Right ventricle myocardium inferior (tissue), 1 donor: ENCODE data around the gene CCSER2. TPM values are rescaled to one million over a fixed set of nuclear protein-coding genes. Genes with fewer than 3 reads are reported as not detected.
"Not testable (repeated sequence)": the region's sequence is repeated elsewhere in the genome, so short reads cannot be mapped to it uniquely, and the experiment has no call there.

Experiments used
- ATAC-seq: fragments of 200-7000 bp; cut with Tn5 transposase; one replicate; pipeline ENCODE4 v1.9.1; 2020; ENCODE audit warnings: mild to moderate bottlenecking, moderate library complexity
- DNase-seq: peaks from one replicate; pipeline ENCODE4 v3.0.0; 2021; ENCODE audit errors: missing footprints
- intact Hi-C: fragments of 100-400 bp; cut with DNase I; formaldehyde crosslinking; loops from one replicate; pipeline ENCODE4 v1.11.0; 2022
- total RNA-seq: library from RNA; stranded (reverse); fragmentation: NEBNext Ultra II Directional; extraction: Animal tissue kit (Norgen Biotek cat#: 25700); gene quantifications from one replicate; pipeline ENCODE4 v1.2.1, GENCODE V29; 2021
- donor health status: DM: no; HTN: yes; CAD: no; lungs with severe emphysema.

The CCSER2 gene
- total RNA-seq, 1 donor from 2014 or later, result 163 TPM

- intact Hi-C loops, result no loop called here
- DNase-seq (no peak), ATAC-seq (no peak)
Measured at GRCh38 chr10:84340632-84341537, 12.5 kb downstream of the CCSER2 start.

DNA sequence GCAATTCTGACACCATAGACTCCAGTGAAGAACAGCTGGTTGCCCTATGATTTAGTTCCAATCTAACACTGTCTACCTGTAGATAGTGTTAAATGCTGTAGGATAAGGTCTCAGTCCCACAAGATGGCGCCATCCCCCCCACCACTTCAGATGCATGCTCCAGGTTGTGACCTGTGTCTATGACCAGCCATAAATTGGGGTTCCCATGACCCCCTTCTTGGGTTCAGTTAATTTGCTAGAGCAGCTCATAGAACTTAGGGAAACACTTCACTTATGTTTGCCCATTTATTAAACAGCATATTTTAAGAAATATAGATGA is 13.1 kb downstream of the CCSER2 start:
- no peak for DNase-seq
- ATAC-seq, result no peak
- intact Hi-C loops, result no loop called here

DNA sequence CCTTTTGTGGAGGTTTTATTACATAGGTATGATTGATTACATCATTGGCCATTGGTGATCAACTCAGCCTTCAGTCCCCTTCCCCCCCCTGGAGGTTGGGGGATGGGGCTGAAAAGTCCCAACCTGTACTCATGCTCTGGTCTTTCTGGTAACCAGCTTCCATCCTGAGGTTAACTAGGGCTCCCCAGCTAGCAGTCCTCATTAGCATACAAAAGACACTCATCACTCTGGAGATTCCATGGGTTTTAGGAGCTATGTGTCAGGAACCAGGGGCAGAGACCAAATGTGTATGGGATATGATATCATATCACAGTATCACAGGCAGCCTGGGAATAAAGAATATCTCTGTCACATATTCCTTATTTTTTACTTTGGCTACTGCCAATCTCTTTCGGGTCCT is 13.6 kb downstream of the CCSER2 start:
- DNase-seq, result no peak
- intact Hi-C loops, result no loop called here
- ATAC-seq, result no peak

GRCh38 chr10:84342584-84342983 is 14.2 kb downstream of the CCSER2 start:
- ATAC-seq (no peak), DNase-seq (no peak)
- intact Hi-C loops, result no loop called here

DNA sequence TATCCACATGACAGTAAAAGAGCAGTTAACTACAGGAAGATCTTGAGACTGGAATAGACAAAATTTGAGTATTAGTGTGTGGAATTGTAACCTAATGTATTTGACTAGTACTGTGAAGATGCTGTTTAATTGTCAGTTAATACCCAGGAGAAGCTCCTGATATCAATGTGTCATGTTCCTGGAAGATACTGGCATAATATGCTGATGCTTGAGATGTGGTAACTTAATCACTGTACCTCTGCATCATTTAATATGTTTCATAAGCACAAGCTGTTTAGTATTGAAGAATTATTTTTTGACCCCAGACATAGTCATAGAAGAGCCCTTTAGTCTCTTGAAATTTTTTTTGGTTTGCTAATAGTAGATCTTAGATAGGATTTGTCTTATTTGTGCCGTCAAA is 15.4 kb downstream of the CCSER2 start:
- no peak for ATAC-seq
- intact Hi-C loops, result no loop called here
- DNase-seq, result no peak

GRCh38 chr10:84344526-84344925 is 16.1 kb downstream of the CCSER2 start:
- DNase-seq, result no peak
- intact Hi-C loops, result no loop called here
- ATAC-seq, result no peak

DNA sequence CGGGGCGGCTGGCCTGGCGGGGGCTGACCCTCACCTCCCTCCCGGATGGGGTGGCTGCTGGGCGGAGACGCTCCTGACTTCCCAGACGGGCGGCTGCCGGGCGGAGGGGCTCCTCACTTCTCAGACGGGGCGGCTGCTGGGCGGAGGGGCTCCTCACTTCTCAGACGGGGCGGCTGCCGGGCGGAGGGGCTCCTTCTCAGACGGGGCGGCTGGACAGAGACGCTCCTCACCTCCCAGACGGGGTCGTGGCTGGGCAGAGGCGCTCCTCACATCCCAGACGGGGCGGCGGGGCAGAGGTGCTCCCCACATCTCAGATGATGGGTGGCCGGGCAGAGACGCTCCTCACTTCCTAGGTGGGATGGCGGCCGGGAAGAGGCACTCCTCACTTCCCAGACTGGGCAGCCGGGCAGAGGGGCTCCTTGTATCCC is 19.2 kb downstream of the CCSER2 start:
- ATAC-seq, DNase-seq, intact Hi-C loops: not testable (repeated sequence)

DNA sequence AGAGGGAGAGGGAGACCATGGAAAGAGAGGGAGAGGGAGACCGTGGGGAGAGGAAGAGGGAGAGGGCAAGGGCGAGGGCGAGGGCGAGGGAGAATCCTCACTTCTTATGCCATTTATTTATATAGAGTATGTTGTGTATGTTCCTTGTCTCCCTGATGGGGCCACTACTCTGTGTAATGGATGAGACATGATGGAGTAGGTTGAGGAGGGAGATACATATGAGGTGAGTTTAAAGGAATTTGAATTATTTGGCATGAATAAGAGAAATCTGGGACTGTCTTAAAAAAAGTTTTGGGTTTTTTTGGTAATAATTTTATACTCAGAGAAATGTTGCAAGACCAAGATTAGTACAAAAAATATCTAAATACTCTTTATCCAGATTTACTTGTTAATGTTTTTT is 20.1 kb downstream of the CCSER2 start:
- no peak for DNase-seq
- intact Hi-C loops, result no loop called here
- ATAC-seq, result no peak

- intact Hi-C loops, result no loop called here
- ATAC-seq (peak; percentile 58), DNase-seq (no peak)
Measured at GRCh38 chr10:84348860-84349259, 20.5 kb downstream of the CCSER2 start.

- intact Hi-C loops, result no loop called here
- no peak for ATAC-seq
- DNase-seq, result no peak
Measured at GRCh38 chr10:84352251-84352842, 24.0 kb downstream of the CCSER2 start.

DNA sequence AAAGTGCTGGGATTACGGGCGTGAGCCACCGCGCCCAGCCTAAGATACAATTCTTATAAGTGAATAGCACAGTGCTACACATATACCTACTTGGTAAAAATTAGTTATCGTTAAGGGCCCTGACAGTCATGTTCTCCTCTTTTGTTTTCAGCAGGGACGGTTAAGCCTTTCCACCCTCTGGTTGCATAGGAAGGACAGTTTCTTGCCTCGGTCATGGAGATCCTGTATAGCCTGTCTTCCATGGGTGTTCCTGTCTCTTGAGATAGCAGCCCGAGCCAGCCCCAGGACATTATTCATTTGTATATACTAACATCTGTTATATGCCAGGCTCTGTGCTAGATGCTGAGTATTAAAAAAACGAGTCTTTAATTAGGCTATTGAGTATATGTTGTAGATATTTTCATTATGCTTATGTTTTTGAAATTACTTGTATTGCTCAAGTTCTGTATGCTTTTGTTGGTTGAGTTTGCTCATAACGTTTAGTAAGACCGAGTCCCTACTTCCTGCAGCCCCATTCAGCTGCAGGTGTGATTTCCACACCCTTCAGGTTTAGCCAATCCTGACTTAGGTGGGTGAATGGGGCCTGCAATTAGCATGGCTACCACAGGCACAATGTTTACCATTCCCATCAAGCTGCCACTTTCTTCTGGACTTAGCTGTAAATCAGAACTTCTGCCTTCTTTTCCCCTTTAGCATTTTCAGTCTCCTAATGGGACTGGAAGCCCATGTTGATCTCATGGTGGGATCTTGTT is 24.8 kb downstream of the CCSER2 start:
- DNase-seq (no peak), ATAC-seq (no peak)
- intact Hi-C loops, result no loop called here

- intact Hi-C loops, result no loop called here
- ATAC-seq (no peak), DNase-seq (no peak)
Measured at GRCh38 chr10:84354623-84355022, 26.2 kb downstream of the CCSER2 start.

- intact Hi-C loops, result no loop called here
- DNase-seq (no peak), ATAC-seq (no peak)
Measured at GRCh38 chr10:84355106-84355505, 26.7 kb downstream of the CCSER2 start.

DNA sequence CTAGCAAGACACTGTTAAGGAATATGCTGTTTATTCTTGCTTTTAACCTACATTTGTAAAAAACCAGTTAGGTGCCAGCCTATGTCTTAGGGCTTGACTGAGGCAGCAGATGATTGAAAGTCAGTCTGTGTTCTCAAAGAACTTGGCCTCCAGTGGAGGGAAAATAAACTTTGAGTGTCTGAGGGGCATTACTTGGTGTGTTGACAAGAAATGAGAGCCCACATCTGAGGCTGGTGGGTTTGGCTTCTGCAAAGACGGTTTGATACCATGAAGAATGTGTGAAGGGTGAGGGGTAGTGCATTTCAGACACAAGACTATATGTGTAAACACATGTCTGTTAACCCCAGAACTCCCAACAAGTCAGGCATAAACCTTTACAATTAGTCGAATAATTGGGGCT is 28.5 kb downstream of the CCSER2 start:
- no peak for DNase-seq
- ATAC-seq, result no peak
- intact Hi-C loops, result no loop called here

DNA sequence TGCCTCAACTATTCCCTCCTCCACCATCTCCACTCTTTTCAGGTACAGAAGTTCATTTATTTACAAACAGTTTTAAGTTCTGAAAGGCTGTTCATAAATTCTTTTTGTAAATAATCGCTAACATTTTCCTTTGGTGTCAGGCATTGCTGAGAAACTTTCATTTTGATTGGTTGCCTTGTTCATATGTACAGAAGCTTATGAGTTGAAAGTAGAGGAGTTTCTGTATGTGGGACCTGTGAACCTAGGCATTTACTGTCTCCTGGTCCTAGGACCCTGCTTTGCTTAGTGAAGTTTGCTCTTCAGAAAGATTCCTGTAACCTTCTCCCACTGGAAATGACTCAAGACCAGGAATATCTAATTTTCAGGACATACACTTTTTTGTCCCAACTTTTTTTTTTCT is 30.4 kb downstream of the CCSER2 start:
- ATAC-seq (no peak), DNase-seq (no peak)
- intact Hi-C loops, result no loop called here

DNA sequence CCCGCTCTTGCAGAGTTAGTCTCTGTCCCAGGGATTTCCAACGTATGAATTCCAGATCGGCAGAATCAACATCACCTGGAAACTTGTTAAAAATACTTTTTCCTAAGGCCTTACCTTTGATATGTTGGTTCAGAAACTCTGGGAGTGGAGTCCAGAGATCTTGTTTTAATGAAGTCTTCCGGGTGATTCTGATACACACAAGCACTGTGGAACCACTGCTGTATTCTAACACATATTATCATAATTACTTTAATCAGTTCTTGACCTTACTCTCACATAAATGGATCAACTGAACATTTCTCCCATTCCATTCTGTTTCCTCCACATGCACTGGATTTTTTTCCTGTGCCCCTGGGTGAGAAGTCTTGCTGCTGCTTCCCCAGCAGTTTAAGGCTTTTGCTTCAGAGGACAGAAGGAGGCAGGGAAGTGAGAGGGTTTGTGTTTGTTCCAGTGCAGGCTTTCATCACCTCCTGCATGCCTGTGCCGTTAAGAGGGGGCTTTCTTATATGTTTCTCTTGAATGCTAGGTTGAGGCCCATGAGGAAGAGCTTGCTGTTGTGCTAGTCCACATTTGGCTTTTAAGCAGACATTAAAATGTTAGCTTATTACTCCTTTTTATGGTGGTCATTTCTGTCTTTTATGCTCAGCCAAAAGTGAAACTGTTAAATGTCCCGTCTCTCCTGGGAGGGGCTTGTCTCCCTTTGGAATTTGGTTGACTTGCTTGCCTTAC is 32.4 kb downstream of the CCSER2 start:
- DNase-seq, result no peak
- peak; percentile 44 for ATAC-seq
- intact Hi-C loops, result no loop called here

- DNase-seq (no peak), ATAC-seq (no peak)
- intact Hi-C loops, result no loop called here
Measured at GRCh38 chr10:84365335-84365881, 37.0 kb downstream of the CCSER2 start.

GRCh38 chr10:84366041-84366440 is 37.7 kb downstream of the CCSER2 start:
- intact Hi-C loops, result no loop called here
- DNase-seq (no peak), ATAC-seq (no peak)

DNA sequence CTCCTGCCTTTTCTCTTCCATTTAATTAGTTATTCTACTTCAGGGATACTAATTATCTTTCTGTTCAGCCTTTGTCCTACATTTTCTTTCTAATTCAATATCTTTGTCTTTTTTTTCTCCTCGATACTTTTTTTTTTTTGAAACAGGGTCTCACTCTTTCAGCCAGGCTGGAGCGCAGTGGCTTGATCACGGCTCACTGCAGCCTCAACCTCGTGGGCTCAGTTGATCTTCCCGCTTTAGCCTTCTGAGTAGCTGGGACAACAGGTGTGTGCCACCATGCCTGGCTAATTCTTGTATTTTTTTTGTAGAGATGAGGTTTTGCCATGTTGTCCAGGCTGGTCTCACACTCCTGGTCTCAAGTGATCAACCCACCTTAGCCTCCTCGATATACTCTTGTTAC is 38.9 kb downstream of the CCSER2 start:
- no peak for DNase-seq
- ATAC-seq, result no peak
- intact Hi-C loops, result no loop called here
